Stimulated activated CD8-positive, alpha-beta memory T cell treated with anti-CD3 and anti-CD28 coated beads, Interleukin-7, amount 100 ng/mL, for 48 hours (primary cell): Measurements from ENCODE around the gene CRACR2A.

Experiments used
- DNase-seq, 2 donors: peaks; one replicate each; pipeline ENCODE4 v3.0.0-alpha.2; 2020; ENCODE audit warnings: low read depth in 1 of 2; ENCODE audit errors: extremely low read depth in 1 of 2

The CRACR2A gene

GRCh38 chr12:3752741-3753486 lies at the start of gene CRACR2A:
Gene CRACR2A, minus strand, starts transcription at chr12:3753109. Its CDS starts 56,110 bp downstream, at chr12:3696999.
- DNase-seq = peak; percentile 75 to 81

- DNase-seq = no peak
Observed at GRCh38 chr12:3797531-3798048, 44.7 kb upstream of the CRACR2A start.

- no peak for DNase-seq
Observed at GRCh38 chr12:3795492-3796133, 42.7 kb upstream of the CRACR2A start.

GRCh38 chr12:3795066-3795465 lies 42.2 kb upstream of the CRACR2A start:
- DNase-seq = no peak

- DNase-seq = no peak
Observed at GRCh38 chr12:3792623-3793288, 39.8 kb upstream of the CRACR2A start.

GRCh38 chr12:3791256-3791874 lies 38.5 kb upstream of the CRACR2A start:
- no peak for DNase-seq

GRCh38 chr12:3790642-3791041 lies 37.7 kb upstream of the CRACR2A start:
- DNase-seq = no peak

- DNase-seq = no peak
Observed at GRCh38 chr12:3789838-3790237, 36.9 kb upstream of the CRACR2A start.

GRCh38 chr12:3777206-3777809 lies 24.4 kb upstream of the CRACR2A start:
- no peak for DNase-seq

- DNase-seq = no peak
Observed at GRCh38 chr12:3775385-3776035, 22.6 kb upstream of the CRACR2A start.

- no peak for DNase-seq
Observed at GRCh38 chr12:3772380-3772779, 19.5 kb upstream of the CRACR2A start.

- no peak for DNase-seq
Observed at GRCh38 chr12:3771853-3772252, 18.9 kb upstream of the CRACR2A start.

- no peak for DNase-seq
Observed at GRCh38 chr12:3770891-3771290, 18.0 kb upstream of the CRACR2A start.

GRCh38 chr12:3768911-3769447 lies 16.1 kb upstream of the CRACR2A start:
- no peak for DNase-seq

GRCh38 chr12:3761116-3761735 lies 8.3 kb upstream of the CRACR2A start:
- DNase-seq = no peak

- no peak for DNase-seq
Observed at GRCh38 chr12:3759878-3760277, 7.0 kb upstream of the CRACR2A start.

- no peak for DNase-seq
Observed at GRCh38 chr12:3757261-3757660, 4.4 kb upstream of the CRACR2A start.

- DNase-seq = no peak
Observed at GRCh38 chr12:3755898-3756297, 3.0 kb upstream of the CRACR2A start.

GRCh38 chr12:3753544-3754284 lies 805 bp upstream of the CRACR2A start:
- DNase-seq = no peak
